Tibial artery (tissue), 4 donors: ENCODE measurements around the gene DPY30.

Source experiments
- DNase-seq, 2 donors: peaks; one replicate each; pipeline ENCODE4 v3.0.0-alpha.2; 2019
- H3K27ac ChIP-seq, 2 donors: fragments of 200-600 bp; sonication (generic) in 1 of 2; 1 replicate in 1 of 2; 2 replicates in 1 of 2; pipeline ENCODE4 v1.5.1; 2018 to 2019; ENCODE audit warnings: mild to moderate bottlenecking in 1 of 2
- H3K27me3 ChIP-seq, 2 donors: fragments of 200-600 bp; sonication (generic) in 1 of 2; one replicate each; pipeline versions ENCODE4 v1.5.1 to v1.6.0; 2016 to 2019
- H3K36me3 ChIP-seq, 3 donors: fragments of 200-600 bp; sonication (generic) in 2 of 3; one replicate each; pipeline ENCODE4 v1.5.1; 2016 to 2019; ENCODE audit warnings: mild to moderate bottlenecking in 2 of 3
- H3K4me1 ChIP-seq, 4 donors: fragments of 200-600 bp; sonication (generic) in 2 of 4; 1 replicate in 3 of 4; 2 replicates in 1 of 4; pipeline ENCODE4 v1.5.1; 2016 to 2019
- H3K4me3 ChIP-seq, 2 donors: fragments of 200-600 bp; sonication (generic) in 1 of 2; 1 replicate in 1 of 2; 2 replicates in 1 of 2; pipeline ENCODE4 v1.5.1; 2018 to 2019; ENCODE audit warnings: mild to moderate bottlenecking in 2 of 2
- H3K9me3 ChIP-seq, 3 donors: fragments of 200-600 bp; sonication (generic) in 1 of 3; one replicate each; pipeline ENCODE4 v1.5.1; 2016 to 2019
- intact Hi-C: fragments of 100-400 bp; cut with DNase I; formaldehyde crosslinking; loops from one replicate; pipeline ENCODE4 v1.15.0; 2023; ENCODE audit warnings: low total_unique reads
- TF ChIP-seq, protein P1 (sequence below), 2 experiments: fragments of 200-600 bp in 1 of 2; fragments of 450-650 bp in 1 of 2; IDR thresholded peaks; one replicate each; pipeline ENCODE4 v1.5.1; 2017 to 2019; ENCODE audit warnings: antibody characterized with exemption in 2 of 2, mild to moderate bottlenecking in 1 of 2, moderate library complexity in 1 of 2

DPY30 gene

GRCh38 chr2:31997653-31998052 lies 42.0 kb downstream of the DPY30 start:
- DNase-seq: no peak
- H3K4me3 ChIP-seq: no peak overlapping the region
- no peaks in the 10 kb centered on the region for H3K27me3 ChIP-seq
- H3K36me3 ChIP-seq: no peaks in the 10 kb centered on the region
- intact Hi-C loops: no loop called here
- H3K27ac ChIP-seq: no peak overlapping the region
- no peaks in the 10 kb centered on the region for H3K9me3 ChIP-seq
- peaks cover 0 to 8% (median 0%) of the 10 kb centered on the region in 4 donors for H3K4me1 ChIP-seq
- TF ChIP-seq, protein P1, sequence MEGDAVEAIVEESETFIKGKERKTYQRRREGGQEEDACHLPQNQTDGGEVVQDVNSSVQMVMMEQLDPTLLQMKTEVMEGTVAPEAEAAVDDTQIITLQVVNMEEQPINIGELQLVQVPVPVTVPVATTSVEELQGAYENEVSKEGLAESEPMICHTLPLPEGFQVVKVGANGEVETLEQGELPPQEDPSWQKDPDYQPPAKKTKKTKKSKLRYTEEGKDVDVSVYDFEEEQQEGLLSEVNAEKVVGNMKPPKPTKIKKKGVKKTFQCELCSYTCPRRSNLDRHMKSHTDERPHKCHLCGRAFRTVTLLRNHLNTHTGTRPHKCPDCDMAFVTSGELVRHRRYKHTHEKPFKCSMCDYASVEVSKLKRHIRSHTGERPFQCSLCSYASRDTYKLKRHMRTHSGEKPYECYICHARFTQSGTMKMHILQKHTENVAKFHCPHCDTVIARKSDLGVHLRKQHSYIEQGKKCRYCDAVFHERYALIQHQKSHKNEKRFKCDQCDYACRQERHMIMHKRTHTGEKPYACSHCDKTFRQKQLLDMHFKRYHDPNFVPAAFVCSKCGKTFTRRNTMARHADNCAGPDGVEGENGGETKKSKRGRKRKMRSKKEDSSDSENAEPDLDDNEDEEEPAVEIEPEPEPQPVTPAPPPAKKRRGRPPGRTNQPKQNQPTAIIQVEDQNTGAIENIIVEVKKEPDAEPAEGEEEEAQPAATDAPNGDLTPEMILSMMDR (IDR thresholded peaks at IDR 0.05): no peak

DNA sequence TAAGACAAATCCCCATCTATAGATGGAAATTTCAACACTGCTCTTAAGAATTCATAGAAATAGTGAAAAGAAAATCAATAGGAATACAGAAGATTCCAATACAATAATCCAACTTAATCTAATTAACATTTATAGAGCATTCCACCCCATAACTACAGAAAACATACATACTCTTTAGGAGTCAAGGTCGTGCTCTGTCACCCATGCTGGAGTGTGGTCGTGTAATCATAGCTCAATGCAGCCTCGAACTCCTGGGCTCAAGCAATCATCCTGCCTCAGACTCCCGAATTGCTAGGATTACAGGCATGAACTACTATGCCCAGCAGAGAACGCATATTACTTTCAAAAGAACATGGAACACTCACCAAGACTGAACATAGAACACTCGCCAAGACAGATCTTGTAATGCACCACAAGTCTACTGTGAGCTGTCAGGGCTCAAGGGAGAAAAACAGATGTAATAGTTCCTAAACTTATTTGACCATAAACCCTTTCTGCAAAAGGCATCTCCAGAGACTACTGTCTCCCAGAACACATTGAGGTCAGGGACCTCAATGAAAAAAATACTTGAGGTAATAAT lies 42.9 kb downstream of the DPY30 start:
- no peak for DNase-seq
- Histone ChIP-seq H3K4me1 (peaks cover 0 to 6% (median 0%) of the 10 kb centered on the region in 4 donors), H3K4me3 (no peak overlapping the region), H3K27me3 (no peaks in the 10 kb centered on the region), H3K36me3 (no peaks in the 10 kb centered on the region), H3K9me3 (no peaks in the 10 kb centered on the region), H3K27ac (no peak overlapping the region)
- intact Hi-C loops: no loop called here
- TF ChIP-seq, protein P1 (IDR thresholded peaks at IDR 0.05): no peak

GRCh38 chr2:31992934-31993333 lies 46.7 kb downstream of the DPY30 start:
- H3K27me3 ChIP-seq: no peaks in the 10 kb centered on the region
- no peaks in the 10 kb centered on the region for H3K36me3 ChIP-seq
- no peaks in the 10 kb centered on the region for H3K9me3 ChIP-seq
- no peak for DNase-seq
- no peak overlapping the region for H3K27ac ChIP-seq
- peaks cover 0 to 10% (median 0%) of the 10 kb centered on the region in 4 donors for H3K4me1 ChIP-seq
- TF ChIP-seq, protein P1 (IDR thresholded peaks at IDR 0.05): no peak
- no peak overlapping the region for H3K4me3 ChIP-seq
- intact Hi-C loops: no loop called here

DNA sequence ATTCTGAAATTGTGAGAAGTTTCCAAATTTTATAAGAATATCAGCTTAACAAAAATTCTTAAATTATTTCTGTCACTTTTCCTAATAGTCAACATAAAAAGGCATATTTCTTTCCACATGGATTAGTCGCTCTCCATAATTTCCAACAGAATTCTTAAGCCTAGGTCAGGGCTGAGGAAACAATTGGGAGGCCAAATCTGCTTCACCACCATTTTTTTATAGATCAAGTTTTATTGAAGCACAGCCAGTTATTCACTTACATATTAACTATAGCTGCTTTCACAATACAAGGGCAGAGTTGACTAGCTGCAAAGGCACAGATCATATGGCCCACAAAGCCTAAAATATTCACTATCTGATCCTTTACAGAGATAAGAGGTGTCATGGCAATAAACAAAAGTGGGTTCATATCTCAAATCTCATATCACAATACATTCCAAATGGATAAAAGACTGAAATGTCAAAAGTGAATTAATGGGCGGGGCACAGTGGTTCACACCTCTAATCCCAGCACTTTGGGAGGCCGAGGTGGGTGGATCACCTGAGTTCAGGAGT lies 47.5 kb downstream of the DPY30 start:
- H3K9me3 ChIP-seq: no peaks in the 10 kb centered on the region
- no peak overlapping the region for H3K27ac ChIP-seq
- TF ChIP-seq, protein P1 (IDR thresholded peaks at IDR 0.05): no peak
- DNase-seq: no peak
- H3K4me3 ChIP-seq: no peak overlapping the region
- peaks cover 0 to 14% (median 0%) of the 10 kb centered on the region in 4 donors for H3K4me1 ChIP-seq
- no peaks in the 10 kb centered on the region for H3K36me3 ChIP-seq
- intact Hi-C loops: no loop called here
- H3K27me3 ChIP-seq: no peaks in the 10 kb centered on the region

DNA sequence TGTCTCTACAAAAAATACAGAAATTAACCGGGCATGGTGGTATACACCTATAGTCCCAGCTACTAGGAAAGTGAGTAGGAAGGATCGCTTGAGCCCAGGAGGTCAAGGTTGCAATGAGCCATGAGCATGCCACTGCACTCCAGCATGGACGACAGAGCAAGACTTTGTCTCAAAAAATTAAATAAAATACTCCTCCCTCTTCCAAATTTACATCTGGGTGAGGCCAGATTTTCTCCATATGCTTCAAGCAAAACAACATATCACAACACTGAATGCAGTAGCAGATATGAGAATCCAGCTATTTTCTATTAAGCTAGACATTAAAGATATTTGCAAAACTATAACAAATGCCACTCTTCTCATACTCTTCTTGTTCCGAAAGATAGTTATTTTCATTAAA lies 49.7 kb downstream of the DPY30 start:
- Histone ChIP-seq H3K4me3 (no peak overlapping the region), H3K36me3 (no peaks in the 10 kb centered on the region), H3K9me3 (no peaks in the 10 kb centered on the region), H3K4me1 (peaks cover 0 to 13% (median 0%) of the 10 kb centered on the region in 4 donors), H3K27ac (no peak overlapping the region), H3K27me3 (no peaks in the 10 kb centered on the region)
- TF ChIP-seq, protein P1 (IDR thresholded peaks at IDR 0.05): no peak
- intact Hi-C loops: no loop called here
- DNase-seq: no peak
